ENCODE results near the gene B4GALT6. TPM values are rescaled to one million over a fixed set of nuclear protein-coding genes. Genes with fewer than 3 reads are reported as not detected.
A peak's percentile ranks its signal among the peaks of the same experiment; 100 is the strongest.

The B4GALT6 gene
- total and polyA plus RNA-seq, 10 of the 15 experiments (the other 5 are each of a cell fraction or from before 2014, with no cell fraction given) = 11.9 to 47.4 (median 18.0) TPM

GRCh38 chr18:31657823-31658669 is 26.3 kb downstream of the B4GALT6 start (continued):
- TF ChIP-seq REST (IDR thresholded peaks at IDR 0.05; ENCODE audit: low read depth, low read length) = peak; percentile 37; the same call in 1 of the 2 replicates
- TF ChIP-seq SP1 (IDR thresholded peaks at IDR 0.05; ENCODE audit: low read depth, low read length) = peak; percentile 67
- no peak for TF ChIP-seq BCLAF1 (IDR thresholded peaks at IDR 0.05)
- TF ChIP-seq RFX5 (IDR thresholded peaks at IDR 0.05; ENCODE audit: low read depth, low read length) = peak; percentile 32; the same call in 1 of the 2 replicates
- no peak for TF ChIP-seq KDM1A (IDR thresholded peaks at IDR 0.05; ENCODE audit: borderline replicate concordance)
- TF ChIP-seq ZNF384 (IDR thresholded peaks at IDR 0.05; ENCODE audit: borderline replicate concordance, low read depth, low read length) = no peak
- peak; percentile 95 for TF ChIP-seq TBL1XR1 (IDR thresholded peaks at IDR 0.05; ENCODE audit: low read depth, low read length)
- no peak for TF ChIP-seq E2F8 (IDR thresholded peaks at IDR 0.05; ENCODE audit: low read depth, partially characterized antibody)
- peak in 1 of 2 experiments; percentile 74; a peak in 2 of 4 replicates for TF ChIP-seq SRF (IDR thresholded peaks at IDR 0.05; ENCODE audit: low read depth in 2 of 2, low read length in 2 of 2)
- TF ChIP-seq SKIL (IDR thresholded peaks at IDR 0.05; ENCODE audit: low read depth, poor library complexity, severe bottlenecking) = peak; percentile 67
- peak; percentile 72 for TF ChIP-seq KLF5 (IDR thresholded peaks at IDR 0.05; ENCODE audit: partially characterized antibody)
- TF ChIP-seq CTCF (IDR thresholded peaks at IDR 0.05 in 2 of 3, conservative IDR thresholded peaks at IDR 0.05 in 1 of 3; ENCODE audit: control insufficient read depth in 2 of 3, extremely low read depth in 1 of 3, insufficient read depth in 1 of 3, low read depth in 3 of 3, low read length in 3 of 3) = no peak
- no peak for TF ChIP-seq CBX3 (IDR thresholded peaks at IDR 0.05; ENCODE audit: borderline replicate concordance, low read depth)
